Endodermal cell (in vitro differentiated cells): Measurements from ENCODE around the gene PIP5KL1. TPM values are rescaled to one million over a fixed set of nuclear protein-coding genes. Genes with fewer than 3 reads are reported as not detected.

Experiments used
- DNase-seq: peaks from one replicate; pipeline ENCODE4 v3.0.0-alpha.2; 2017
- H3K27ac ChIP-seq: 2 replicates; pipeline ENCODE4 v1.5.1; 2013; ENCODE audit warnings: mild to moderate bottlenecking, low read depth, low read length, moderate library complexity
- H3K27me3 ChIP-seq: 2 replicates; pipeline ENCODE4 v1.6.1; 2013; ENCODE audit warnings: mild to moderate bottlenecking, low read length, moderate library complexity; ENCODE audit not compliant: insufficient read depth, control insufficient read depth, poor library complexity, severe bottlenecking
- H3K36me3 ChIP-seq: 2 replicates; pipeline ENCODE4 v1.7.0; 2013; ENCODE audit warnings: mild to moderate bottlenecking, low read length, moderate library complexity; ENCODE audit not compliant: control insufficient read depth, insufficient read depth
- H3K4me1 ChIP-seq: one replicate; pipeline ENCODE4 v1.7.0; 2013; ENCODE audit warnings: low read length; ENCODE audit not compliant: control insufficient read depth, insufficient read depth
- H3K4me3 ChIP-seq: 2 replicates; pipeline ENCODE4 v1.5.1; 2013; ENCODE audit warnings: mild to moderate bottlenecking, low read length, moderate library complexity
- H3K9ac ChIP-seq: 2 replicates; pipeline ENCODE4 v1.6.1; 2013; ENCODE audit warnings: mild to moderate bottlenecking, low read length, moderate library complexity; ENCODE audit not compliant: poor library complexity, severe bottlenecking; ENCODE audit errors: extremely low read depth
- H3K9me3 ChIP-seq: 2 replicates; pipeline ENCODE4 v1.6.1; 2013; ENCODE audit warnings: mild to moderate bottlenecking, low read length, moderate library complexity; ENCODE audit not compliant: control insufficient read depth
- H3K27ac Mint-ChIP-seq: 2 replicates; pipeline ENCODE4 v1.8.0; 2020; ENCODE audit warnings: mixed read lengths
- H3K27me3 Mint-ChIP-seq: 2 replicates; pipeline ENCODE4 v1.8.0; 2021; ENCODE audit warnings: mild to moderate bottlenecking, mixed read lengths; ENCODE audit not compliant: insufficient read depth
- H3K36me3 Mint-ChIP-seq: 2 replicates; pipeline ENCODE4 v1.8.0; 2020; ENCODE audit warnings: low read depth, mixed read lengths
- H3K4me1 Mint-ChIP-seq: 2 replicates; pipeline ENCODE4 v1.8.0; 2020; ENCODE audit warnings: mixed read lengths
- H3K4me3 Mint-ChIP-seq: 2 replicates; pipeline ENCODE4 v1.8.0; 2020; ENCODE audit warnings: mild to moderate bottlenecking, moderate library complexity, mixed read lengths
- H3K9me3 Mint-ChIP-seq: 2 replicates; pipeline ENCODE4 v1.8.0; 2020; ENCODE audit warnings: mild to moderate bottlenecking, mixed read lengths
- CTCF ChIP-seq: fragments of 200-600 bp; sonication (generic); conservative IDR thresholded peaks from 2 replicates; pipeline ENCODE4 v1.5.0; 2021; ENCODE audit warnings: antibody characterized with exemption, mild to moderate bottlenecking
- WGBS, 2 experiments: methylation state at CpG; one replicate each; pipeline versions ENCODE4 v1.1.5 to v1.1.7; 2013; ENCODE audit warnings: missing lambda C conversion rate in 2 of 2, mixed read lengths in 1 of 2; ENCODE audit not compliant: insufficient coverage in 1 of 2, insufficient read length in 1 of 2; 5-methylcytosine and 5-hydroxymethylcytosine counted together
- total RNA-seq, 2 donors: library from RNA; stranded (reverse); fragmentation: NEBNext Ultra II Directional in 1 of 2; extraction: Animal tissue kit (Norgen Biotek cat#: 25700) in 1 of 2; gene quantifications; 2 replicates in 1 of 2; 3 replicates in 1 of 2; pipeline ENCODE4 v1.2.1, GENCODE V29; 2021

Gene PIP5KL1
- total RNA-seq, 2 donors from 2014 or later: 6.6 to 9.3 TPM

DNA sequence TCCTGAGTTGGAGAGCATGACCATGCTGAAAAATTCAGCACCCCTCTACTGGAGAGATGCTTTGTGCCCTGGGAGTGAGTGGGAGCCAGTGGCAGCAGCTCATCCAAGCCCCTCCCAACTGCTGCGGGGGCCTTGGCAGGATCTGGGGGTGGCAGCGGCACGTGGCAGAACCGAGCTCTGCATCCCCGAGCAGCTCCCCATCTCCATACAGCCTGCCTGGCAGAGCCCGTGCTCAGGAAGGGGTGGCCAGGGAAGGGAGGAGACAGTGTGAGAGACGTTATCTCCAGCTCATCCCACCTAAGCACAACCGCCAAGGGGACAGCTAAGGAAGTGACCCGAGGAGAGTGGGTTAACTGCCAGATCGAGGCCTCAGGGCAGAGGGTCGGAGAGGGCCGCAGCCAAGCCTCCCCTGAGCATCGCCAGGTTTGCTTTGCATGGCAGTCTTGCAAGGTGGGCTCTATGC is 24.3 kb upstream of the PIP5KL1 start:
- no peak overlapping the region for H3K4me3 ChIP-seq
- H3K27me3 ChIP-seq: no peaks in the 10 kb centered on the region
- no peak overlapping the region for H3K9ac ChIP-seq
- H3K4me1 Mint-ChIP-seq: peaks cover 11% of the 10 kb centered on the region
- H3K4me3 Mint-ChIP-seq: no peak overlapping the region
- no peaks in the 10 kb centered on the region for H3K9me3 Mint-ChIP-seq
- H3K27ac Mint-ChIP-seq: peak overlapping the region; percentile 74
- no peak for DNase-seq
- no peak overlapping the region for H3K27ac ChIP-seq
- no peaks in the 10 kb centered on the region for H3K27me3 Mint-ChIP-seq
- TF ChIP-seq CTCF: no peak
- H3K9me3 ChIP-seq: no peaks in the 10 kb centered on the region
- H3K36me3 ChIP-seq: no peaks in the 10 kb centered on the region
- 90 to 94% methylated on average over 8 to 13 of the region's 13 CpGs for WGBS, 2 experiments
- peaks cover 5% of the 10 kb centered on the region for H3K4me1 ChIP-seq
- peaks cover 12% of the 10 kb centered on the region for H3K36me3 Mint-ChIP-seq

GRCh38 chr9:127953768-127954505 is 23.4 kb upstream of the PIP5KL1 start:
- H3K36me3 ChIP-seq: no peaks in the 10 kb centered on the region
- H3K27ac ChIP-seq: no peak overlapping the region
- no peaks in the 10 kb centered on the region for H3K27me3 Mint-ChIP-seq
- no peaks in the 10 kb centered on the region for H3K9me3 Mint-ChIP-seq
- H3K27me3 ChIP-seq: no peaks in the 10 kb centered on the region
- DNase-seq: no peak
- peaks cover 5% of the 10 kb centered on the region for H3K4me1 ChIP-seq
- peaks cover 11% of the 10 kb centered on the region for H3K4me1 Mint-ChIP-seq
- no peak overlapping the region for H3K4me3 Mint-ChIP-seq
- no peak overlapping the region for H3K9ac ChIP-seq
- 93 to 97% methylated on average over 12 to 17 of the region's 17 CpGs for WGBS, 2 experiments
- H3K9me3 ChIP-seq: no peaks in the 10 kb centered on the region
- peak overlapping the region; percentile 21 for H3K27ac Mint-ChIP-seq
- no peak for TF ChIP-seq CTCF
- H3K4me3 ChIP-seq: no peak overlapping the region
- H3K36me3 Mint-ChIP-seq: peaks cover 11% of the 10 kb centered on the region

GRCh38 chr9:127953154-127953553 is 22.6 kb upstream of the PIP5KL1 start:
- H3K36me3 ChIP-seq: no peaks in the 10 kb centered on the region
- H3K4me3 Mint-ChIP-seq: no peak overlapping the region
- H3K36me3 Mint-ChIP-seq: peaks cover 6% of the 10 kb centered on the region
- H3K4me3 ChIP-seq: no peak overlapping the region
- H3K27ac ChIP-seq: no peak overlapping the region
- no peak for DNase-seq
- H3K4me1 ChIP-seq: peaks cover 5% of the 10 kb centered on the region
- H3K27me3 ChIP-seq: no peaks in the 10 kb centered on the region
- H3K9me3 Mint-ChIP-seq: no peaks in the 10 kb centered on the region
- no peak for TF ChIP-seq CTCF
- no peak overlapping the region for H3K27ac Mint-ChIP-seq
- H3K9me3 ChIP-seq: no peaks in the 10 kb centered on the region
- no peaks in the 10 kb centered on the region for H3K27me3 Mint-ChIP-seq
- WGBS, 2 experiments: 86% methylated on average over 1 of the region's 1 CpG; no CpG with 5 or more reads in 1 of the 2 experiments
- H3K9ac ChIP-seq: no peak overlapping the region
- peaks cover 11% of the 10 kb centered on the region for H3K4me1 Mint-ChIP-seq
